Endothelial cell of umbilical vein (primary cell): ENCODE results near the gene RRAGB. TPM values are rescaled to one million over a fixed set of nuclear protein-coding genes. Genes with fewer than 3 reads are reported as not detected.

Source experiments
- BruUV-seq: library from RNA; stranded (reverse); fragments of 400-500 nt; replicated peaks from 2 replicates; lab custom pipeline; 2021; lab: Mats Ljungman, UMichigan
- CTCF ChIA-PET: fragments of 300-600, 350-600 bp; sonication (Branson Sonifier 250); formaldehyde crosslinking; loops from one replicate; lab custom pipeline; 2021; ENCODE audit warnings: antibody characterized with exemption, inconsistent platforms; lab: Charles Lee
- POLR2A ChIA-PET: fragments of 300-600, 350-600 bp; sonication (Branson Sonifier 250); formaldehyde crosslinking; loops from one replicate; lab custom pipeline; 2021; ENCODE audit warnings: antibody characterized with exemption, inconsistent platforms; lab: Charles Lee
- DNase-seq: peaks from one replicate; pipeline ENCODE4 v3.0.0-alpha.2; 2011; ENCODE audit warnings: low read depth, low spot score
- FAIRE-seq: peaks from 2 replicates; lab custom pipeline; 2011; peaks lifted over from hg19 to GRCh38; lab: Jason Lieb, UNC
- H2AFZ ChIP-seq: 2 replicates; pipeline ENCODE4 v1.6.0; 2012; ENCODE audit warnings: low read depth, low read length, control low read depth, inconsistent platforms
- H3K27ac ChIP-seq: 2 replicates; pipeline ENCODE4 v1.5.1; 2011; ENCODE audit warnings: low read depth, mild to moderate bottlenecking, control low read depth, low read length, moderate library complexity; ENCODE audit not compliant: insufficient read depth
- H3K27me3 ChIP-seq, 2 experiments: 2 replicates each; pipeline versions ENCODE4 v1.6.0 to v1.6.1; 2011; ENCODE audit warnings: low read length in 2 of 2, mixed read lengths in 1 of 2; ENCODE audit not compliant: control insufficient read depth in 2 of 2, insufficient read depth in 2 of 2
- H3K36me3 ChIP-seq, 2 experiments: 2 replicates in 1 of 2; 3 replicates in 1 of 2; pipeline ENCODE4 v1.5.1; 2011; ENCODE audit warnings: low read length in 2 of 2, mild to moderate bottlenecking in 1 of 2, moderate library complexity in 1 of 2; ENCODE audit not compliant: control insufficient read depth in 2 of 2, insufficient read depth in 2 of 2; ENCODE audit errors: extremely low read depth in 1 of 2
- H3K4me1 ChIP-seq: 3 replicates; pipeline ENCODE4 v1.5.1; 2011; ENCODE audit warnings: mild to moderate bottlenecking, low read length; ENCODE audit not compliant: control insufficient read depth, insufficient read depth; ENCODE audit errors: extremely low read depth
- H3K4me2 ChIP-seq: 2 replicates; pipeline ENCODE4 v1.6.1; 2011; ENCODE audit warnings: low read length, control low read depth, mixed read lengths; ENCODE audit not compliant: insufficient read depth
- H3K4me3 ChIP-seq, 3 experiments: fragments of 200-600 bp in 1 of 3; sonication (generic), shearing (Covaris generic) in 1 of 3; replicated peaks in 1 of 3; 2 replicates each; pipeline ENCODE4 v1.5.1; 2011 to 2016; ENCODE audit warnings: control low read depth in 3 of 3, low read length in 3 of 3, mild to moderate bottlenecking in 2 of 3, inconsistent platforms in 1 of 3, low read depth in 1 of 3, moderate library complexity in 1 of 3; ENCODE audit not compliant: insufficient read depth in 1 of 3
- H3K79me2 ChIP-seq: 2 replicates; pipeline ENCODE4 v1.6.0; 2012; ENCODE audit warnings: low read length, inconsistent platforms; ENCODE audit not compliant: control insufficient read depth, insufficient read depth
- H3K9ac ChIP-seq: replicated peaks from 2 replicates; pipeline ENCODE3; 2011; ENCODE audit warnings: low read length, control low read depth; ENCODE audit not compliant: insufficient read depth; ENCODE audit errors: extremely low read depth
- H3K9me1 ChIP-seq: replicated peaks from 3 replicates; pipeline ENCODE4 v1.6.0; 2011; ENCODE audit warnings: mild to moderate bottlenecking, low read length; ENCODE audit not compliant: control insufficient read depth, insufficient read depth; ENCODE audit errors: extremely low read depth
- H3K9me3 ChIP-seq: replicated peaks from 2 replicates; pipeline ENCODE4 v1.5.1; 2012; ENCODE audit warnings: low read length, inconsistent platforms; ENCODE audit not compliant: control insufficient read depth, insufficient read depth
- H4K20me1 ChIP-seq: replicated peaks from 2 replicates; pipeline ENCODE3; 2011; ENCODE audit warnings: mild to moderate bottlenecking, low read length; ENCODE audit not compliant: control insufficient read depth, insufficient read depth; ENCODE audit errors: extremely low read depth
- EZH2 ChIP-seq: IDR thresholded peaks from 2 replicates; pipeline ENCODE4 v1.6.1; 2012; ENCODE audit warnings: borderline replicate concordance, low read depth, mild to moderate bottlenecking, moderate library complexity, low read length, inconsistent platforms; ENCODE audit not compliant: severe bottlenecking
- FOS ChIP-seq: IDR thresholded peaks from 2 replicates; pipeline ENCODE4 v1.6.1; 2011; ENCODE audit warnings: mild to moderate bottlenecking, low read length, moderate library complexity, borderline replicate concordance; ENCODE audit not compliant: insufficient read depth
- GATA2 ChIP-seq: IDR thresholded peaks from 2 replicates; pipeline ENCODE4 v1.7.0; 2011; ENCODE audit warnings: low read depth, mild to moderate bottlenecking, moderate library complexity, mixed read lengths, low read length; ENCODE audit not compliant: insufficient read length, insufficient read depth
- JUN ChIP-seq: IDR thresholded peaks from 2 replicates; pipeline ENCODE4 v1.6.1; 2011; ENCODE audit warnings: borderline replicate concordance, low read depth; ENCODE audit not compliant: insufficient read length, insufficient read depth
- MYC ChIP-seq: IDR thresholded peaks from one replicate; pipeline ENCODE4 v1.6.1; 2011; ENCODE audit warnings: mild to moderate bottlenecking, low read depth, low read length
- POLR2A ChIP-seq: IDR thresholded peaks from 2 replicates; pipeline ENCODE4 v1.6.1; 2012; ENCODE audit warnings: low read depth, mild to moderate bottlenecking, control low read depth, low read length
- POLR2AphosphoS5 ChIP-seq: IDR thresholded peaks from 2 replicates; pipeline ENCODE4 v1.6.1; 2012; ENCODE audit warnings: low read depth, mild to moderate bottlenecking, control low read depth, low read length, moderate library complexity; ENCODE audit not compliant: insufficient read depth
- dilution Hi-C: fragments of 300-500 bp; cut with MboI; formaldehyde crosslinking; loops from one replicate; pipeline ENCODE4 v1.15.0; 2019; ENCODE audit warnings: low sequenced_read_pairs; ENCODE audit not compliant: extremely low pct_ligation_motif_present
- intact Hi-C: fragments of 100-400 bp; cut with micrococcal nuclease; formaldehyde crosslinking; loops from one replicate; pipeline ENCODE4 v1.10.0; 2022
- polyA plus RNA-seq, 4 experiments: library from polyadenylated mRNA; depleted of rRNA in 3 of 4; stranded (reverse) in 3 of 4; unstranded in 1 of 4; fragments of >200 nt; gene quantifications; 2 replicates each; pipeline versions ENCODE4 v1.2.1 to v1.2.3, GENCODE V29; 2011 to 2012; ENCODE audit warnings: missing spikeins in 1 of 4
- total RNA-seq: library from RNA; stranded (reverse); gene quantifications from 2 replicates; pipeline ENCODE4 v1.2.3, GENCODE V29; 2021
- TF ChIP-seq, protein P1 (sequence below): IDR thresholded peaks from 2 replicates; pipeline ENCODE4 v1.6.1; 2011; ENCODE audit not compliant: insufficient read depth, insufficient read length
- TF ChIP-seq, protein P2 (sequence below), 2 donors: IDR thresholded peaks; 1 replicate in 1 of 2; 2 replicates in 1 of 2; pipeline ENCODE4 v1.5.1; 2011; ENCODE audit warnings: low read length in 2 of 2, mild to moderate bottlenecking in 2 of 2, moderate library complexity in 2 of 2, control low read depth in 1 of 2, inconsistent platforms in 1 of 2, low read depth in 1 of 2; ENCODE audit not compliant: insufficient read depth in 1 of 2; ENCODE audit errors: extremely low read depth in 1 of 2

The RRAGB gene
- total and polyA plus RNA-seq, 2 donors (not counting 3 experiments of a cell fraction or from before 2014, with no cell fraction given), result 14.3 to 18.0 TPM

DNA sequence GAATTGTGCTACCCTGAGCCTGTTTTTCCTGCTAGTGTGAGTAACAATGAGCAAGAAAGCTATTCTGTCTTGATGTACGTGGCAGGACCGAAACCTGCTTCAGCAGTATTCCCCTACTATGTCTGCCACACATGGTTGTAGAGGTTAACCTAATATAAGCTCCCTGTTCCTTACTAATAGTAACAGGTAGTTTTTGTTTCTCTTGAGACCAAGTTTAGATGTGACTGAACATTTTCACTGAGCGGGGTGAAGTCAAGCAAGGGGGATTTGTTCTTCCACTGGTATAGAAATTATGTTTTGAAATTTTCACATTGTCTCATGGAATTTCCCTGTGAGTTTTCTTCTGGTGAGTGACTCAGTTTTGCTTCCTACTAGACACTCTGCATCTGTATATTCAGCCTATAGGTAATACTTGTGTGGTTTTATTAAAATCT is 37.3 kb downstream of the RRAGB start:
- no peak overlapping the region for H3K4me3 ChIP-seq
- TF ChIP-seq EZH2, result no peak
- TF ChIP-seq FOS, result no peak
- TF ChIP-seq, protein P1, sequence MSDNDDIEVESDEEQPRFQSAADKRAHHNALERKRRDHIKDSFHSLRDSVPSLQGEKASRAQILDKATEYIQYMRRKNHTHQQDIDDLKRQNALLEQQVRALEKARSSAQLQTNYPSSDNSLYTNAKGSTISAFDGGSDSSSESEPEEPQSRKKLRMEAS, result no peak
- TF ChIP-seq POLR2A, result no peak
- TF ChIP-seq GATA2, result no peak
- TF ChIP-seq, protein P2, sequence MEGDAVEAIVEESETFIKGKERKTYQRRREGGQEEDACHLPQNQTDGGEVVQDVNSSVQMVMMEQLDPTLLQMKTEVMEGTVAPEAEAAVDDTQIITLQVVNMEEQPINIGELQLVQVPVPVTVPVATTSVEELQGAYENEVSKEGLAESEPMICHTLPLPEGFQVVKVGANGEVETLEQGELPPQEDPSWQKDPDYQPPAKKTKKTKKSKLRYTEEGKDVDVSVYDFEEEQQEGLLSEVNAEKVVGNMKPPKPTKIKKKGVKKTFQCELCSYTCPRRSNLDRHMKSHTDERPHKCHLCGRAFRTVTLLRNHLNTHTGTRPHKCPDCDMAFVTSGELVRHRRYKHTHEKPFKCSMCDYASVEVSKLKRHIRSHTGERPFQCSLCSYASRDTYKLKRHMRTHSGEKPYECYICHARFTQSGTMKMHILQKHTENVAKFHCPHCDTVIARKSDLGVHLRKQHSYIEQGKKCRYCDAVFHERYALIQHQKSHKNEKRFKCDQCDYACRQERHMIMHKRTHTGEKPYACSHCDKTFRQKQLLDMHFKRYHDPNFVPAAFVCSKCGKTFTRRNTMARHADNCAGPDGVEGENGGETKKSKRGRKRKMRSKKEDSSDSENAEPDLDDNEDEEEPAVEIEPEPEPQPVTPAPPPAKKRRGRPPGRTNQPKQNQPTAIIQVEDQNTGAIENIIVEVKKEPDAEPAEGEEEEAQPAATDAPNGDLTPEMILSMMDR (IDR thresholded peaks at IDR 0.05; ENCODE audit: extremely low read depth in 1 of 2, insufficient read depth in 1 of 2, low read depth in 1 of 2, low read length in 2 of 2), result no peak
- no peak for TF ChIP-seq JUN
- TF ChIP-seq MYC, result no peak
- no peak for TF ChIP-seq POLR2AphosphoS5
- CTCF ChIA-PET, result no interaction called here
- no peaks in the 10 kb centered on the region for H3K9me1 ChIP-seq
- FAIRE-seq, result no peak
- H3K9me3 ChIP-seq, result no peaks in the 10 kb centered on the region
- H3K4me1 ChIP-seq, result peaks cover 22% of the 10 kb centered on the region
- H3K27me3 ChIP-seq, result no peaks in the 10 kb centered on the region
- no peaks in the 10 kb centered on the region for H4K20me1 ChIP-seq
- intact Hi-C loops (no loop called here), dilution Hi-C loops (no loop called here)
- H3K27ac ChIP-seq, result no peak overlapping the region
- POLR2A ChIA-PET, result no interaction called here
- no peak overlapping the region for H3K9ac ChIP-seq
- no peak overlapping the region for H2AFZ ChIP-seq
- BruUV-seq, result no TSS peak
- DNase-seq, result peak; percentile 17
- no peak overlapping the region for H3K4me2 ChIP-seq
- no peaks in the 10 kb centered on the region for H3K36me3 ChIP-seq
- no peaks in the 10 kb centered on the region for H3K79me2 ChIP-seq
